Fibroblast of peridontal ligament (primary cell): Measurements from ENCODE around the gene PTPRG.

Source experiments
- DNase-seq: peaks from one replicate; pipeline ENCODE4 v3.0.0-alpha.2; 2010; ENCODE audit errors: extremely low read depth

Gene PTPRG

GRCh38 chr3:61562721-61563312 lies 1.4 kb downstream of the PTPRG start:
- no peak for DNase-seq

GRCh38 chr3:61563313-61564271 lies 2.2 kb downstream of the PTPRG start:
- no peak for DNase-seq

- DNase-seq, result peak; percentile 75
Observed at GRCh38 chr3:61564395-61565059, 3.2 kb downstream of the PTPRG start.

- DNase-seq, result no peak
Observed at GRCh38 chr3:61565569-61565968, 4.2 kb downstream of the PTPRG start.

GRCh38 chr3:61568127-61568526 lies 6.8 kb downstream of the PTPRG start:
- no peak for DNase-seq

GRCh38 chr3:61569856-61570580 lies 8.6 kb downstream of the PTPRG start:
- no peak for DNase-seq

- no peak for DNase-seq
Observed at GRCh38 chr3:61570813-61571212, 9.4 kb downstream of the PTPRG start.

- DNase-seq, result peak; percentile 99
Observed at GRCh38 chr3:61571516-61572336, 10.4 kb downstream of the PTPRG start.

GRCh38 chr3:61572879-61573278 lies 11.5 kb downstream of the PTPRG start:
- no peak for DNase-seq

- peak; percentile 64 for DNase-seq
Observed at GRCh38 chr3:61573441-61573840, 12.1 kb downstream of the PTPRG start.

GRCh38 chr3:61574854-61575253 lies 13.5 kb downstream of the PTPRG start:
- peak; percentile 100 for DNase-seq

- no peak for DNase-seq
Observed at GRCh38 chr3:61575893-61576292, 14.5 kb downstream of the PTPRG start.

- no peak for DNase-seq
Observed at GRCh38 chr3:61577760-61578159, 16.4 kb downstream of the PTPRG start.

GRCh38 chr3:61578667-61579367 lies 17.4 kb downstream of the PTPRG start:
- DNase-seq, result no peak

- DNase-seq, result no peak
Observed at GRCh38 chr3:61579685-61580084, 18.3 kb downstream of the PTPRG start.

- no peak for DNase-seq
Observed at GRCh38 chr3:61580982-61581643, 19.7 kb downstream of the PTPRG start.

GRCh38 chr3:61582287-61582686 lies 20.9 kb downstream of the PTPRG start:
- DNase-seq, result no peak

- no peak for DNase-seq
Observed at GRCh38 chr3:61582846-61583245, 21.5 kb downstream of the PTPRG start.

GRCh38 chr3:61583890-61584875 lies 22.8 kb downstream of the PTPRG start:
- no peak for DNase-seq
